OCI-LY7 (cell line): ENCODE data around the gene HELQ. TPM values are rescaled to one million over a fixed set of nuclear protein-coding genes. Genes with fewer than 3 reads are reported as not detected.

Experiments
- BruUV-seq: library from RNA; stranded (reverse); fragments of 400-500 nt; replicated peaks from 2 replicates; lab custom pipeline; 2021; lab: Mats Ljungman, UMichigan
- CTCF ChIA-PET: fragments of 300-600 bp; sonication (Branson Sonifier 250); formaldehyde crosslinking; loops from one replicate; lab custom pipeline; 2022; ENCODE audit warnings: antibody characterized with exemption; ENCODE audit not compliant: unreplicated experiment; lab: Charles Lee
- POLR2A ChIA-PET: fragments of 300-600 bp; sonication (Branson Sonifier 250); formaldehyde crosslinking; loops from one replicate; lab custom pipeline; 2022; ENCODE audit warnings: antibody characterized with exemption; lab: Charles Lee
- DNase-seq: peaks from one replicate; pipeline ENCODE4 v3.0.0-alpha.2; 2015; ENCODE audit warnings: low spot score
- H2AFZ ChIP-seq: fragments of 200-600 bp; sonication (generic), shearing (Covaris generic); 2 replicates; pipeline ENCODE4 v1.6.1; 2014; ENCODE audit warnings: mild to moderate bottlenecking, antibody characterized with exemption, low read length, moderate library complexity
- H3K27ac ChIP-seq: fragments of 200-600 bp; sonication (generic); 2 replicates; pipeline ENCODE4 v1.5.1; 2014; ENCODE audit warnings: mixed run types, low read depth, mild to moderate bottlenecking, moderate library complexity, low read length, inconsistent platforms; ENCODE audit not compliant: poor library complexity, severe bottlenecking
- H3K36me3 ChIP-seq: fragments of 200-600 bp; sonication (generic); 2 replicates; pipeline ENCODE4 v1.6.1; 2014; ENCODE audit warnings: mild to moderate bottlenecking, antibody characterized with exemption, low read length, moderate library complexity, mixed read lengths; ENCODE audit not compliant: insufficient read depth
- H3K4me1 ChIP-seq: fragments of 200-600 bp; sonication (generic); 2 replicates; pipeline ENCODE4 v1.5.1; 2014; ENCODE audit warnings: mild to moderate bottlenecking, low read length; ENCODE audit not compliant: insufficient read depth, poor library complexity, severe bottlenecking
- H3K4me2 ChIP-seq: fragments of 200-600 bp; sonication (generic); 2 replicates; pipeline ENCODE4 v1.6.1; 2014; ENCODE audit warnings: mild to moderate bottlenecking, low read length
- H3K4me3 ChIP-seq: fragments of 200-600 bp; sonication (generic); 2 replicates; pipeline ENCODE4 v1.5.1; 2014; ENCODE audit warnings: mild to moderate bottlenecking, low read depth, low read length; ENCODE audit not compliant: poor library complexity, severe bottlenecking
- H3K79me2 ChIP-seq: fragments of 200-600 bp; sonication (generic); 2 replicates; pipeline ENCODE4 v1.6.1; 2016; ENCODE audit warnings: low read depth, mild to moderate bottlenecking, low read length, moderate library complexity, mixed read lengths; ENCODE audit not compliant: insufficient read depth
- H3K9me2 ChIP-seq: fragments of 200-600 bp; sonication (generic); 2 replicates; pipeline ENCODE4 v1.6.1; 2016; ENCODE audit warnings: mild to moderate bottlenecking, low read length, mixed read lengths; ENCODE audit not compliant: insufficient read depth
- H3K9me3 ChIP-seq: fragments of 200-600 bp; sonication (generic); 2 replicates; pipeline ENCODE4 v1.6.1; 2014; ENCODE audit warnings: mild to moderate bottlenecking, mixed run types, low read length, mixed read lengths
- H4K20me1 ChIP-seq: fragments of 200-600 bp; sonication (generic); 2 replicates; pipeline ENCODE4 v1.6.1; 2014; ENCODE audit warnings: mild to moderate bottlenecking, antibody characterized with exemption, low read length, moderate library complexity, mixed read lengths; ENCODE audit not compliant: insufficient read depth
- EZH2phosphoT487 ChIP-seq: fragments of 200-600 bp; sonication (generic); IDR thresholded peaks from 2 replicates; pipeline ENCODE4 v1.6.1; 2018; ENCODE audit warnings: low read depth, borderline replicate concordance, mild to moderate bottlenecking, mixed run types, antibody characterized with exemption, low read length, moderate library complexity, mixed read lengths
- intact Hi-C: fragments of 100-400 bp; cut with micrococcal nuclease; formaldehyde crosslinking; loops from one replicate; pipeline ENCODE4 v1.10.0; 2022; ENCODE audit not compliant: unreplicated experiment
- total RNA-seq, 2 experiments: library from RNA; depleted of rRNA in 1 of 2; stranded (reverse); fragments of >200 nt in 1 of 2; shearing (Covaris generic) in 1 of 2; gene quantifications; 2 replicates each; pipeline ENCODE4 v1.2.3, GENCODE V29; 2014 to 2022
- TF ChIP-seq, protein P1 (sequence below): fragments of 200-600 bp; sonication (generic); conservative IDR thresholded peaks from 2 replicates; pipeline ENCODE4 v1.5.1; 2014; ENCODE audit warnings: mild to moderate bottlenecking, antibody characterized with exemption, low read length, moderate library complexity, mixed read lengths

The HELQ gene
- total RNA-seq, 2 experiments from 2014 or later = 67.1 to 70.4 TPM

DNA sequence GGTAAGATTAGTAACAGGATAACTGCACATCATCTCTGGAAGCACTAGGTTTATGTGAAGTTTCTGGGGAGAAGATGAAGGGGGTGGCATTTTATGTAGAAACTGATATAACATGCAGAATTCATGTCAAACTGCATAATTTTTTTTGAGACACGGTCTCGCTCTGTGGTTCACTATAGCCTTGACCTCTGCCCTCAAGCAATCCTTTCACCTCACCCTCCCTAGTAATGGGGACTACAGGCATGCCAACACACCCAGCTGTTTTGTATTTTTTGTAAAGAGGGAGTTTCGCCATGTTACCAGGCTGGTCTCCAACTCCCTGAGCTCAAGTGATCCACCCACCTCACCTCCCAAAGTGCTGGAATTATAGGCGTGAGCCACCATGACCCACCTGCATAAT, 17.8 kb upstream of the HELQ start:
- CTCF ChIA-PET = no interaction called here
- H4K20me1 ChIP-seq = no peaks in the 10 kb centered on the region
- H3K9me2 ChIP-seq = no peaks in the 10 kb centered on the region
- H3K27ac ChIP-seq = no peak overlapping the region
- intact Hi-C loops = no loop called here
- no peaks in the 10 kb centered on the region for H3K9me3 ChIP-seq
- H3K36me3 ChIP-seq = peaks cover 60% of the 10 kb centered on the region
- H3K4me1 ChIP-seq = no peaks in the 10 kb centered on the region
- TF ChIP-seq EZH2phosphoT487 = no peak
- TF ChIP-seq, protein P1, sequence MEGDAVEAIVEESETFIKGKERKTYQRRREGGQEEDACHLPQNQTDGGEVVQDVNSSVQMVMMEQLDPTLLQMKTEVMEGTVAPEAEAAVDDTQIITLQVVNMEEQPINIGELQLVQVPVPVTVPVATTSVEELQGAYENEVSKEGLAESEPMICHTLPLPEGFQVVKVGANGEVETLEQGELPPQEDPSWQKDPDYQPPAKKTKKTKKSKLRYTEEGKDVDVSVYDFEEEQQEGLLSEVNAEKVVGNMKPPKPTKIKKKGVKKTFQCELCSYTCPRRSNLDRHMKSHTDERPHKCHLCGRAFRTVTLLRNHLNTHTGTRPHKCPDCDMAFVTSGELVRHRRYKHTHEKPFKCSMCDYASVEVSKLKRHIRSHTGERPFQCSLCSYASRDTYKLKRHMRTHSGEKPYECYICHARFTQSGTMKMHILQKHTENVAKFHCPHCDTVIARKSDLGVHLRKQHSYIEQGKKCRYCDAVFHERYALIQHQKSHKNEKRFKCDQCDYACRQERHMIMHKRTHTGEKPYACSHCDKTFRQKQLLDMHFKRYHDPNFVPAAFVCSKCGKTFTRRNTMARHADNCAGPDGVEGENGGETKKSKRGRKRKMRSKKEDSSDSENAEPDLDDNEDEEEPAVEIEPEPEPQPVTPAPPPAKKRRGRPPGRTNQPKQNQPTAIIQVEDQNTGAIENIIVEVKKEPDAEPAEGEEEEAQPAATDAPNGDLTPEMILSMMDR = no peak
- no TSS peak for BruUV-seq
- no peak overlapping the region for H2AFZ ChIP-seq
- H3K79me2 ChIP-seq = no peaks in the 10 kb centered on the region
- POLR2A ChIA-PET = interaction anchor here (0.9 to 2.5 kb wide), 2 partner anchors 10 to 14 kb away, joined by 3 to 7 read pairs; no protein-coding TSS in a partner anchor
- no peak overlapping the region for H3K4me2 ChIP-seq
- no peak for DNase-seq
- H3K4me3 ChIP-seq = no peak overlapping the region

DNA sequence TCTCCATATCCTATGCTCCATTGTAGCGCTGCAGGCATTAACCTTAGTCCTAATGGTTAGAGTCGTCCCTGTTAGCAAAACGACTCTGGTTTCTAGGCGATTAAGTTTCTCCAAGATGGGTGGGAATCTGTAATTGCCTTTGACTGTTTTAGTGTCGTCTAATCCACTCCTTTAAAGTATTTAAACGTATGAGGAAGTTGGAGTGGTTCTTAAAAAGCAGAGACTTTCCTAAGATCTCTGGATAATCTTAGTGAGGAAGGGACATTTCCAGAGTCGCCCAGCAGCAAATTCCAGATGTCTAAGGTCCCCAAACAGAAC, 520 bp upstream of the HELQ start:
- Histone ChIP-seq H3K36me3 (peaks cover 81% of the 10 kb centered on the region), H3K27ac (peak overlapping the region; percentile 46), H3K9me3 (no peaks in the 10 kb centered on the region), H3K4me2 (peak overlapping the region; percentile 88), H3K9me2 (no peaks in the 10 kb centered on the region), H4K20me1 (peaks cover 17% of the 10 kb centered on the region; the same call in 1 of the 2 replicates), H3K4me3 (peak overlapping the region; percentile 89), H3K4me1 (peaks cover 37% of the 10 kb centered on the region), H3K79me2 (peaks cover 79% of the 10 kb centered on the region), H2AFZ (peak overlapping the region; percentile 64; the same call in 1 of the 2 replicates)
- ChIA-PET POLR2A (interaction anchor here (0.6 to 4.1 kb wide), 7 partner anchors 11 to 40 kb away, joined by 3 to 66 read pairs (median 3); no protein-coding TSS in a partner anchor), CTCF (no interaction called here)
- TF ChIP-seq, protein P1 = no peak
- TF ChIP-seq EZH2phosphoT487 = no peak
- DNase-seq = no peak
- intact Hi-C loops = loop anchor here (2.0 to 10.0 kb wide), 3 partner anchors 29 to 171 kb away; partner anchors contain the start of genes ABRAXAS1 and COQ2
- BruUV-seq = TSS peak; percentile 86

DNA sequence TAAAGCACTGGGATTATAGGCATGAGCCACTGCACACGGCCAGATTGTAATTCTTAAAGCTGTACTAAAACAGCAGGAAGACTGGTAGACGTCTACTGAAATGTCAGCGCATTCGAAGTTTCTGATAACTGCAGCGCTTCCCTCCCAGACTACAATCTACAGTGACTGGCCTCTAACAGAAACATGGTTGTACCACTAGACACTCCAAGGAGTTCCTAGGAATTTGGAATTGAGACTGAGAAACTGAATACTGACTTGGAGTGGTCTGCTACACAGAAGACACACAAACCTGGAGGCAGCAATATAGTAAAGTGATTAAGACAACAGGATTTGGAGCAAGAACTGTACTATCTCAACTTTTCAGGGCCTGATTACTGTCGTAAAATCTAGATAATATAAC, 937 bp downstream of the HELQ start:
- no peaks in the 10 kb centered on the region for H3K9me2 ChIP-seq
- no peaks in the 10 kb centered on the region for H3K9me3 ChIP-seq
- ChIA-PET POLR2A (interaction anchor here (0.6 to 4.1 kb wide), 10 partner anchors 12 to 478 kb away, joined by 3 to 66 read pairs (median 4); partner anchors contain the start of gene COPS4), CTCF (interaction anchor here (1.3 to 1.6 kb wide), 2 partner anchors 10 to 170 kb away, joined by 3 read pairs; partner anchors contain the start of gene COQ2)
- peak overlapping the region; percentile 89 for H3K4me3 ChIP-seq
- H3K36me3 ChIP-seq = peaks cover 77% of the 10 kb centered on the region
- peaks cover 85% of the 10 kb centered on the region for H3K79me2 ChIP-seq
- peak overlapping the region; percentile 62 for H3K27ac ChIP-seq
- peak overlapping the region; percentile 94 for H3K4me2 ChIP-seq
- TF ChIP-seq, protein P1 = no peak
- no peak for TF ChIP-seq EZH2phosphoT487
- peaks cover 17% of the 10 kb centered on the region; the same call in 1 of the 2 replicates for H4K20me1 ChIP-seq
- no peak for DNase-seq
- no TSS peak for BruUV-seq
- H3K4me1 ChIP-seq = peaks cover 37% of the 10 kb centered on the region
- H2AFZ ChIP-seq = no peak overlapping the region
- intact Hi-C loops = loop anchor here (2.0 to 10.0 kb wide), 3 partner anchors 18 to 170 kb away; partner anchors contain the start of gene COQ2
